ENCODE results near the gene MRPL11.
A peak's percentile ranks its signal among the peaks of the same experiment; 100 is the strongest.

The MRPL11 gene

GRCh38 chr11:66426314-66426713, 12.3 kb downstream of the MRPL11 start:
- no peak for DNase-seq (ENCODE audit: low read depth)
- no peak overlapping the region for H3K4me3 ChIP-seq (replicated peaks; ENCODE audit: low read depth, low read length)
- TF ChIP-seq CTCF (IDR thresholded peaks at IDR 0.05; ENCODE audit: low read length, missing control alignments), result no peak

GRCh38 chr11:66421492-66422205, 17.0 kb downstream of the MRPL11 start:
- TF ChIP-seq CTCF (IDR thresholded peaks at IDR 0.05; ENCODE audit: low read length, missing control alignments), result no peak
- H3K4me3 ChIP-seq (replicated peaks; ENCODE audit: low read depth, low read length), result no peak overlapping the region
- peak; percentile 91 for DNase-seq (ENCODE audit: low read depth)

GRCh38 chr11:66420671-66421476, 17.8 kb downstream of the MRPL11 start, which contains the start of gene NPAS4:
NPAS4 (plus strand) TSS chr11:66421035; CDS start chr11:66421180, 145 bp downstream.
- H3K4me3 ChIP-seq (replicated peaks; ENCODE audit: low read depth, low read length), result no peak within 1 kb of the TSS
- TF ChIP-seq CTCF (IDR thresholded peaks at IDR 0.05; ENCODE audit: low read length, missing control alignments), result no peak

GRCh38 chr11:66419825-66420224, 18.8 kb downstream of the MRPL11 start:
- DNase-seq (ENCODE audit: low read depth), result no peak
- H3K4me3 ChIP-seq (replicated peaks; ENCODE audit: low read depth, low read length), result no peak overlapping the region
- no peak for TF ChIP-seq CTCF (IDR thresholded peaks at IDR 0.05; ENCODE audit: low read length, missing control alignments)

More at GRCh38 chr11:66420671-66421476, 17.8 kb downstream of the MRPL11 start, which contains the start of gene NPAS4:
- no peak for DNase-seq (ENCODE audit: low read depth)

- no peak overlapping the region for H3K4me3 ChIP-seq (replicated peaks; ENCODE audit: low read depth, low read length)
- no peak for DNase-seq (ENCODE audit: low read depth)
- no peak for TF ChIP-seq CTCF (IDR thresholded peaks at IDR 0.05; ENCODE audit: low read length, missing control alignments)
Observed at GRCh38 chr11:66418986-66419308, 19.7 kb downstream of the MRPL11 start.

- peak; percentile 51 for TF ChIP-seq CTCF (IDR thresholded peaks at IDR 0.05; ENCODE audit: low read length, missing control alignments)
- H3K4me3 ChIP-seq (replicated peaks; ENCODE audit: low read depth, low read length), result no peak overlapping the region
- DNase-seq (ENCODE audit: low read depth), result peak; percentile 93
Observed at GRCh38 chr11:66418168-66418985, 20.3 kb downstream of the MRPL11 start.
